ENCODE data around the gene TMF1. TPM values are rescaled to one million over a fixed set of nuclear protein-coding genes. Genes with fewer than 3 reads are reported as not detected.

Gene TMF1
- total RNA-seq, 2 experiments from 2014 or later: 38.9 to 42.1 TPM

GRCh38 chr3:69095636-69096035 is 43.5 kb upstream of the TMF1 start:
- peaks cover 78% of the 10 kb centered on the region for H3K4me1 Mint-ChIP-seq (ENCODE audit: low read depth)
- peak overlapping the region; percentile 94 for H3K27ac Mint-ChIP-seq
- H3K27me3 Mint-ChIP-seq: no peaks in the 10 kb centered on the region
- TF ChIP-seq CTCF (IDR thresholded peaks at IDR 0.05): no peak
- ATAC-seq (peak; percentile 17), DNase-seq (peak; percentile 59)
- intact Hi-C loops (cut with micrococcal nuclease): loop anchor here (2.0 kb wide), 1 partner anchor 15 kb away; the partner anchor contains the start of gene UBA3
- ChIA-PET POLR2A (interaction anchor here (0.6 to 4.4 kb wide), 4 partner anchors 9 to 57 kb away, joined by 3 to 29 read pairs (median 3); partner anchors contain the start of gene ARL6IP5), CTCF (interaction anchor here (0.8 to 1.3 kb wide), 2 partner anchors 10 to 210 kb away, joined by 3 to 4 read pairs; no protein-coding TSS in a partner anchor)
- peak overlapping the region; percentile 61 for H3K4me3 Mint-ChIP-seq
- H3K9me3 Mint-ChIP-seq: peaks cover 3% of the 10 kb centered on the region
- H3K36me3 Mint-ChIP-seq (ENCODE audit: low read depth): peaks cover 52% of the 10 kb centered on the region

- ATAC-seq (peak; percentile 24), DNase-seq (peak; percentile 36)
- ChIA-PET CTCF (interaction anchor here (1.2 kb wide), 3 partner anchors 13 to 26 kb away, joined by 4 to 6 read pairs (median 4); no protein-coding TSS in a partner anchor), POLR2A (interaction anchor here (0.6 to 4.4 kb wide), 6 partner anchors 10 to 188 kb away, joined by 3 to 29 read pairs (median 4); partner anchors contain the start of gene ARL6IP5)
- H3K4me1 Mint-ChIP-seq (ENCODE audit: low read depth): peaks cover 82% of the 10 kb centered on the region
- peaks cover 52% of the 10 kb centered on the region for H3K36me3 Mint-ChIP-seq (ENCODE audit: low read depth)
- H3K4me3 Mint-ChIP-seq: peak overlapping the region; percentile 70
- intact Hi-C loops (cut with micrococcal nuclease): loop anchor here (2.0 kb wide), 1 partner anchor 14 kb away; the partner anchor contains the start of gene UBA3
- no peak for TF ChIP-seq CTCF (IDR thresholded peaks at IDR 0.05)
- no peaks in the 10 kb centered on the region for H3K27me3 Mint-ChIP-seq
- H3K27ac Mint-ChIP-seq: peak overlapping the region; percentile 96
- H3K9me3 Mint-ChIP-seq: peaks cover 3% of the 10 kb centered on the region
These were observed 42.5 kb upstream of the TMF1 start for GRCh38 chr3:69094467-69095205.

GRCh38 chr3:69092030-69092516 is 39.9 kb upstream of the TMF1 start:
- CTCF ChIA-PET: interaction anchor here (0.9 to 1.8 kb wide), 5 partner anchors 8 to 214 kb away, joined by 3 to 6 read pairs (median 4); partner anchors contain the start of gene ARL6IP5
- no peak for TF ChIP-seq CTCF (IDR thresholded peaks at IDR 0.05)
- no peaks in the 10 kb centered on the region for H3K9me3 Mint-ChIP-seq
- peak overlapping the region; percentile 70 for H3K4me3 Mint-ChIP-seq
- H3K36me3 Mint-ChIP-seq (ENCODE audit: low read depth): peaks cover 56% of the 10 kb centered on the region
- ATAC-seq: peak; percentile 75
- H3K4me1 Mint-ChIP-seq (ENCODE audit: low read depth): peaks cover 85% of the 10 kb centered on the region
- H3K27ac Mint-ChIP-seq: peak overlapping the region; percentile 96
- intact Hi-C loops (cut with micrococcal nuclease): no loop called here
- POLR2A ChIA-PET: interaction anchor here (1.4 to 3.9 kb wide), 5 partner anchors 8 to 81 kb away, joined by 5 to 16 read pairs (median 6); partner anchors contain the start of genes TMF1 and UBA3
- peak; percentile 43 for DNase-seq
- no peaks in the 10 kb centered on the region for H3K27me3 Mint-ChIP-seq

GRCh38 chr3:69091389-69092029 is 39.4 kb upstream of the TMF1 start:
- peak overlapping the region; percentile 96 for H3K27ac Mint-ChIP-seq
- H3K36me3 Mint-ChIP-seq (ENCODE audit: low read depth): peaks cover 55% of the 10 kb centered on the region
- H3K27me3 Mint-ChIP-seq: no peaks in the 10 kb centered on the region
- H3K4me1 Mint-ChIP-seq (ENCODE audit: low read depth): peaks cover 80% of the 10 kb centered on the region
- intact Hi-C loops (cut with micrococcal nuclease): no loop called here
- H3K4me3 Mint-ChIP-seq: peak overlapping the region; percentile 70
- TF ChIP-seq CTCF (IDR thresholded peaks at IDR 0.05): no peak
- H3K9me3 Mint-ChIP-seq: no peaks in the 10 kb centered on the region
- ChIA-PET POLR2A (interaction anchor here (1.1 to 3.9 kb wide), 6 partner anchors 8 to 80 kb away, joined by 4 to 16 read pairs (median 6); partner anchors contain the start of genes EOGT, TMF1 and UBA3), CTCF (interaction anchor here (1.2 to 1.8 kb wide), 3 partner anchors 28 to 69 kb away, joined by 4 to 6 read pairs (median 4); no protein-coding TSS in a partner anchor)
- DNase-seq (no peak), ATAC-seq (peak; percentile 9)

All from activated CD8-positive, alpha-beta T cell treated with anti-CD3 and anti-CD28 coated beads for 36 hours (primary cell).